ENCODE results near the gene UCHL5. TPM values are rescaled to one million over a fixed set of nuclear protein-coding genes. Genes with fewer than 3 reads are reported as not detected.

Gene UCHL5
- total and polyA plus RNA-seq, 2 experiments from 2014 or later: 22.5 to 50.8 TPM

DNA sequence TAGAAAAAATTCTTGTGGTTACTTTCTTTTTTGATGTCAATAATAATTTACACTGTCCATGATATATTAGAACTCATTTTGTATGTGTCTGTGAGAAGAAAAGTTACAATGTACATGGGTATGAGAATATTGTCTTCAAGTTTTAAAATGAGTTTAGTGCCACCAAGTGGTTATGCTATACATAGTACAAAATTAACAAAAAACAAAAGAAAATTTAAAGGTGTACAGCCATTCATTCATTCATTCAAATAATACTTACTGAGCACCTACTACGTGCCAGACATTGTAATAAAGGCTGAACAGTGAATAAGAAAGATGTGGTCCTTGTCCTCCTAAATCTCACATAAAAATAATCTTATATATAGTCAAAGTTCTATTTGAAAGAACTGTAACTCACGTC is 27.7 kb downstream of the UCHL5 start:
- Histone ChIP-seq H3K9me2 (ENCODE audit: insufficient read depth) (no peaks in the 10 kb centered on the region), H3K4me3 (no peak overlapping the region), H3K4me2 (ENCODE audit: unreplicated experiment) (no peak overlapping the region), H3K79me2 (ENCODE audit: insufficient read depth) (peaks cover 56% of the 10 kb centered on the region), H3K4me1 (ENCODE audit: insufficient read depth) (no peaks in the 10 kb centered on the region), H4K20me1 (ENCODE audit: insufficient read depth) (no peaks in the 10 kb centered on the region), H3K27me3 (replicated peaks; ENCODE audit: insufficient read depth) (no peaks in the 10 kb centered on the region), H2AFZ (no peak overlapping the region), H3K27ac (no peak overlapping the region), H3K9ac (no peak overlapping the region), H3F3A (ENCODE audit: insufficient read depth) (no peaks in the 10 kb centered on the region), H3K36me3 (ENCODE audit: low read depth) (0 out of 2 replicates have a peak, but pooled peaks cover 8% of the 10 kb centered on the region), H3K9me3 (ENCODE audit: low read depth) (no peaks in the 10 kb centered on the region)
- no peak for TF ChIP-seq EZH2 (IDR thresholded peaks at IDR 0.05; ENCODE audit: insufficient read depth, poor library complexity, severe bottlenecking)
- no peak for TF ChIP-seq EZH2phosphoT487 (IDR thresholded peaks at IDR 0.05; ENCODE audit: insufficient read depth, low read depth)
- WGBS, 2 experiments (ENCODE audit: low coverage in 1 of 2, low lambda C conversion rate in 2 of 2, missing lambda C conversion rate in 2 of 2): 80 to 84% methylated on average over 2 of the region's 2 CpGs
- DNase-seq: peak; percentile 49
- in situ Hi-C loops (cut with MboI): loop anchor here (10.0 kb wide), 1 partner anchor 557 kb away; no protein-coding TSS in a partner anchor

DNA sequence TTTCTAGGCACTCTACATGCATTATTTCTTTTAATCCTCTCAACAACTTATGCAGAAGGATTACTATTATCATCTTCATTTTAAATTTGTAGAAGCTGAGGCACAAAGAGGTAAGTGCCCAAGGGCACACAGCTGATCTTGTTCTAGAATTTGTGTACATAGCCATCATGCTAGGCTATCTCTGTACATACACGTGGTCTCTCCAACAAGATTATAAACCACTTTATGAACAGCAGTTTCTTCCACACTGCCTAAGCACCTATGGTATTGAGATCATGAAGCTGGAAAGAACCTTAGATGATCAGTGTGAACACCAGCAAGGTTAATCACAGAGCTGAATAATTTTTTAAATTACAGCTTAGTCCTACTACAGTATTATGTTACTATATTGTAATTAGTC is 28.9 kb downstream of the UCHL5 start:
- no peaks in the 10 kb centered on the region for H4K20me1 ChIP-seq (ENCODE audit: insufficient read depth)
- peaks cover 45% of the 10 kb centered on the region for H3K79me2 ChIP-seq (ENCODE audit: insufficient read depth)
- in situ Hi-C loops (cut with MboI): loop anchor here (10.0 kb wide), 1 partner anchor 555 kb away; no protein-coding TSS in a partner anchor
- H3K36me3 ChIP-seq (ENCODE audit: low read depth): peaks cover 8% of the 10 kb centered on the region; the same call in 1 of the 2 replicates
- 50 to 65% methylated on average over 1 of the region's 1 CpG for WGBS, 2 experiments (ENCODE audit: low coverage in 1 of 2, low lambda C conversion rate in 2 of 2, missing lambda C conversion rate in 2 of 2)
- no peak overlapping the region for H2AFZ ChIP-seq
- no peak for DNase-seq
- H3K9me3 ChIP-seq (ENCODE audit: low read depth): no peaks in the 10 kb centered on the region
- H3K4me1 ChIP-seq (ENCODE audit: insufficient read depth): no peaks in the 10 kb centered on the region
- H3K27me3 ChIP-seq (replicated peaks; ENCODE audit: insufficient read depth): no peaks in the 10 kb centered on the region
- no peak overlapping the region for H3K4me3 ChIP-seq
- H3K4me2 ChIP-seq (ENCODE audit: unreplicated experiment): no peak overlapping the region
- TF ChIP-seq EZH2 (IDR thresholded peaks at IDR 0.05; ENCODE audit: insufficient read depth, poor library complexity, severe bottlenecking): no peak
- no peaks in the 10 kb centered on the region for H3F3A ChIP-seq (ENCODE audit: insufficient read depth)
- H3K9ac ChIP-seq: no peak overlapping the region
- no peaks in the 10 kb centered on the region for H3K9me2 ChIP-seq (ENCODE audit: insufficient read depth)
- no peak overlapping the region for H3K27ac ChIP-seq

DNA sequence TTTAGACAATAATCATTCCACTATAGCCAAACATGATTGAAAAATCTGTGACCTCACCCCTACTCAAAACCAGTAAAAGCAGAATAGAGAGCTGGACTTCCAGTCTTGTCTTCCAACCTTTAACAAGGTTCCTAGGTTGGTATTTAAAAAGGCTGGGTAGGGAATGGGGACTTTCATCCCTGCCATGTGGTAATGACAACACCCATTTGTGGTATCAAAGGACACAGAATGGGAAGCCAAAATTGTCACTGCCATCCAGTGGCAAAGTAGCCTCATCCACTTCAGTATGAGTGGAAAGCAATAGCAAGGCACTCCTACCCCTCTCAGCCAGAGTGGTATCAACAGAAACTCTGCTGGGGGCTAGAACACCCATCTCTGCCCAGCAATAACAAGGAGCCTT is 33.9 kb downstream of the UCHL5 start:
- Histone ChIP-seq H4K20me1 (ENCODE audit: insufficient read depth) (no peaks in the 10 kb centered on the region), H3K27me3 (replicated peaks; ENCODE audit: insufficient read depth) (no peaks in the 10 kb centered on the region), H3K27ac (no peak overlapping the region), H3K79me2 (ENCODE audit: insufficient read depth) (peaks cover 6% of the 10 kb centered on the region; the same call in 1 of the 2 replicates), H3K4me3 (no peak overlapping the region), H3K9me2 (ENCODE audit: insufficient read depth) (no peaks in the 10 kb centered on the region), H2AFZ (no peak overlapping the region), H3K4me1 (ENCODE audit: insufficient read depth) (no peaks in the 10 kb centered on the region), H3K9ac (no peak overlapping the region), H3K4me2 (ENCODE audit: unreplicated experiment) (no peak overlapping the region), H3K9me3 (ENCODE audit: low read depth) (no peaks in the 10 kb centered on the region), H3K36me3 (ENCODE audit: low read depth) (peaks cover 21% of the 10 kb centered on the region; the same call in 1 of the 2 replicates), H3F3A (ENCODE audit: insufficient read depth) (no peaks in the 10 kb centered on the region)
- TF ChIP-seq EZH2 (IDR thresholded peaks at IDR 0.05; ENCODE audit: insufficient read depth, poor library complexity, severe bottlenecking) (no peak), EZH2phosphoT487 (IDR thresholded peaks at IDR 0.05; ENCODE audit: insufficient read depth, low read depth) (no peak)
- no peak for DNase-seq
- in situ Hi-C loops (cut with MboI): no loop called here

DNA sequence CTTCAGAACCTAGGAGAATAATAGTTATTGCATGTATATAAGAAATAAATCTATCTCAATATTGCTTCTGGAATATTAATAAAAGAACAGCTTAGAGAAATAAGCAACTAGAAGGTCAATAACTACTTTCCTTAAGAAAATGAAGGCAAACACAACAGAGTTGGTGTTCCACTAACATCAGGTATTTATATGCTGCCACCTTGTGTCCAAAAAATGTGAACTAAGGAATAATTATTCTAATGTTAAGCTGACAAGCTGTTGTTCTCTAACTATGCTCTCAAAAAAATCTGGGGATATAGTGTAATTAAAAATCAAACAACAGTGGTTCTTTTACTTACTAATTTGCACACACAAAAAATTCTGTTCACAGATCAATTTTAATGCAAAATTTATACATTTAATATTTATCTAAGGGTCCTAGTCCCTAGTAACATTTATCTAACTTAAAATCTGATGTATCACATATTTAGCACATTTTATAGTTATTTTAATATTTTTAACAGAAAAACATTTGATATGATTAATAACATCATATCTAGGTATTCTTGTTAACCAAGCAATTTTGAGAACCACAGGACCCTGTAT is 39.6 kb downstream of the UCHL5 start:
- Histone ChIP-seq H3K9me3 (ENCODE audit: low read depth) (no peaks in the 10 kb centered on the region), H3K9me2 (ENCODE audit: insufficient read depth) (no peaks in the 10 kb centered on the region), H3K27ac (no peak overlapping the region), H3K27me3 (replicated peaks; ENCODE audit: insufficient read depth) (no peaks in the 10 kb centered on the region), H3K4me3 (no peak overlapping the region), H3K4me1 (ENCODE audit: insufficient read depth) (peaks cover 5% of the 10 kb centered on the region), H4K20me1 (ENCODE audit: insufficient read depth) (no peaks in the 10 kb centered on the region), H2AFZ (no peak overlapping the region), H3K36me3 (ENCODE audit: low read depth) (0 out of 2 replicates have a peak, but pooled peaks cover 14% of the 10 kb centered on the region), H3K9ac (no peak overlapping the region), H3K79me2 (ENCODE audit: insufficient read depth) (no peaks in the 10 kb centered on the region), H3F3A (ENCODE audit: insufficient read depth) (no peaks in the 10 kb centered on the region), H3K4me2 (ENCODE audit: unreplicated experiment) (no peak overlapping the region)
- TF ChIP-seq EZH2 (IDR thresholded peaks at IDR 0.05; ENCODE audit: insufficient read depth, poor library complexity, severe bottlenecking): no peak
- TF ChIP-seq EZH2phosphoT487 (IDR thresholded peaks at IDR 0.05; ENCODE audit: insufficient read depth, low read depth): no peak
- in situ Hi-C loops (cut with MboI): loop anchor here (10.0 to 25.0 kb wide), 2 partner anchors 207 to 405 kb away; partner anchors contain the start of gene RGS2
- DNase-seq: peak; percentile 65

DNA sequence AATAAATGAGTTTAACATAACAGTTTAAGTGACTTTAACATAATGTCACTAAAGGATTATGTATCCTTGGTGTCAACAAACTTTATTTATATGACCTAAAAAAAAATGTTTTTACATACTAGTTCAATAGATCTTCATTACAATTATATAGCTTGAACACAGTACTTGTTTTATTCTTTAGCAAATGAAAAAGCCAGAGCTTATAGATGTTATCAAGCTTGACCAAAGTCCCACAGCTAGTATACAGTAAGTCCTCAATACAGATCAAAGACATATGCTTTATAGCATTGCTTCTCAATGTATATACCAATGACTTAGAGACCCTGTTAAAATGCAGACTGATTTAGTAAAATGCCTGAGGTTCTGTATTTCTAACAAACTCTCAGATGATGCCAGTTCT is 42.4 kb downstream of the UCHL5 start:
- H3K9me3 ChIP-seq (ENCODE audit: low read depth): no peaks in the 10 kb centered on the region
- no peak overlapping the region for H2AFZ ChIP-seq
- H3K9ac ChIP-seq: no peak overlapping the region
- H4K20me1 ChIP-seq (ENCODE audit: insufficient read depth): no peaks in the 10 kb centered on the region
- in situ Hi-C loops (cut with MboI): loop anchor here (10.0 to 25.0 kb wide), 2 partner anchors 204 to 402 kb away; partner anchors contain the start of gene RGS2
- TF ChIP-seq EZH2 (IDR thresholded peaks at IDR 0.05; ENCODE audit: insufficient read depth, poor library complexity, severe bottlenecking) (no peak), EZH2phosphoT487 (IDR thresholded peaks at IDR 0.05; ENCODE audit: insufficient read depth, low read depth) (no peak)
- no peaks in the 10 kb centered on the region for H3K9me2 ChIP-seq (ENCODE audit: insufficient read depth)
- H3K4me1 ChIP-seq (ENCODE audit: insufficient read depth): peaks cover 28% of the 10 kb centered on the region
- DNase-seq: no peak
- no peaks in the 10 kb centered on the region for H3K27me3 ChIP-seq (replicated peaks; ENCODE audit: insufficient read depth)
- no peak overlapping the region for H3K4me2 ChIP-seq (ENCODE audit: unreplicated experiment)
- H3K36me3 ChIP-seq (ENCODE audit: low read depth): 0 out of 2 replicates have a peak, but pooled peaks cover 14% of the 10 kb centered on the region
- no peak overlapping the region for H3K4me3 ChIP-seq
- H3F3A ChIP-seq (ENCODE audit: insufficient read depth): 0 out of 2 replicates have a peak, but pooled peaks cover 8% of the 10 kb centered on the region
- H3K27ac ChIP-seq: no peak overlapping the region
- H3K79me2 ChIP-seq (ENCODE audit: insufficient read depth): no peaks in the 10 kb centered on the region

Data from GM23248 (cell line).